NCI-H2107 treated with DMSO at 0.1 percent for 48 hours (cell line): Measurements from ENCODE around the gene CFAP77.

ENCODE experiments used
- DNase-seq: peaks from one replicate; lab custom pipeline; 2025; ENCODE audit not compliant: unreplicated experiment; lab: John Stamatoyannopoulos, UW

CFAP77 gene

DNA sequence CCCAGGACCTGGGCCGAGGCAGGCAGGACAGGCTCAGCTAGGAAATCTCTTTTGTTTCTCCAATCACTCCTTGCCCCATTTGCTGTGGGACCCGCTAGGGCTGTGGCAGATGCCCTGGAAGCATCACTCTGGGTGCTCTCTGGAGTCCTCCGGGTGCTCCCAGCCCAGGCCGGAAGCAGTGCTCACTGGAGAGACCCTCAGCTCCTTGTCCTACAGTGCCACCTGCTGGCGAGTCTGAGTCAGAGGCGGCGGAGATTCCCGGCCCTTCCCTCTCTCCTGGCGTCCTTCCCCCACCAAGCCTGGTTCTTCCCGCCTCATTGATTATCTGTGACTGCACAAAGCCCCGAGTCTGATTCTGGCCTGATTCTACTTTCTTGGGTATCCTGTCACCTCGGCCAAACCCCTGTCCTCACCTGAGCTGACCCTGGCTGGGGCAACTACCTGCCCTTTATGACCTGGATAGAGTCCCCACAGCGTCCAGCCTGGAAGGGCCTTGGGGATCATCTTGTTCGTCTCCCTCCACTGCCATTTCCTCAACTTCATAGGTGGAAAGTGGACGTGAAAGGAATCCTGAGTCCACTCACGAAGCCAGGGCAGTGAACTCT is 165.1 kb downstream of the CFAP77 start:
- peak; percentile 33 for DNase-seq

DNA sequence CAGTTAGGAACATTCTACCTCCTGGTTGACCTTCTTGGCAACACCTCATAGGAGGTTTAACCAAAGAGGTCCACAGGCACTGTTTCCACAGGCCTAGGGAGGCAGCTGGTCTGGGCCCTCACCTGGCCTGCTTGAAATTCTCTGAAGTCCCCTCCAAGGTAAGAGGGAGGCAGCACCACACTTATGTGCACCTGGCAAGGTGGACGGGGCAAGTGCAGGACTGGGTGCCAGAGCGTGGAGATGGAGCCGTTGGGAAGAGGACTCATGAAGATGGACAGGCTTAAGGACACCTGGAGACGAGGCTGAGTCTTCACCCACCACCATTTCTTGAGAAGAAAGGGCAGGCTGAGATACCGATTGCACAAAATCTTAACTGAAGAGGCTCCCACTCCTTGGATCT is 165.8 kb downstream of the CFAP77 start:
- DNase-seq: no peak

DNA sequence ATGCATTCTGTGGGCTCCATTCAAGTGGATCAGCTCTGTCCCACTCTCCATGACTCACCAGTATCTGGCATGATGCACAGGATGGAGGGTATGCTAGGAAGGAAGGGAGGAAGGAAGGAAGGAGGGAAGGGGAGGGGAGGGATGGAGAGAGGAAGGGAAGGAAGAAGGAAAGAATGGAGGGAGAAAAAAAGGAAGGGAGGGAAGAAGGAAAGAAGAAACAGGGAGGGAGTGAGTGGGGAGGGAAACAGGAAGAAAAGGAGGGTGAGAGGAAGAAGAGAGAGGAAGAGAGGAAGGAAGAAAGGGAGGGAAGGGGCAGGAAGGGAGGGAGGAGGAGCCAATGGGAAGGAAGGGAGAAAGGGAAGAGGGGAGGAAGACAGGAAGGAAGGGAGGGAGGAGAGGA is 167.1 kb downstream of the CFAP77 start:
- DNase-seq: no peak

- no peak for DNase-seq
Measured at GRCh38 chr9:132578367-132578932, 168.4 kb downstream of the CFAP77 start.

DNA sequence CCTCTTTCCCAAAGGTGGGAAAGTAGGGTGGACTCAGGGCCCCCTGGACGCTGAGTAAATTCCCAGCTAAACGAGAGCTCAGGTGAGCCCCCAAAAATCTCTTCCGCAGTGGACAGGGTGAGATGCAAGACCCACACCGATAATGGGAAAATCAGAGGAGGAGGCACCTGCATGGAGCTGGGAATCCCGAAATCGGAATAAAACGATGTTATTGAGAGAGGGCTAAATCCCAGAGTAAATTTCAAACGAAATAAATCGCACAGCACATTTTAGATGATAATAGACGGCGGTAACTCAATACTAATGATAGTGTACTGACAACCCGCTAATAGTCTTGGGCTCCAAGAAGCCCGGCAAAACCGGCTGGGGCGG is 169.4 kb downstream of the CFAP77 start:
- no peak for DNase-seq

DNA sequence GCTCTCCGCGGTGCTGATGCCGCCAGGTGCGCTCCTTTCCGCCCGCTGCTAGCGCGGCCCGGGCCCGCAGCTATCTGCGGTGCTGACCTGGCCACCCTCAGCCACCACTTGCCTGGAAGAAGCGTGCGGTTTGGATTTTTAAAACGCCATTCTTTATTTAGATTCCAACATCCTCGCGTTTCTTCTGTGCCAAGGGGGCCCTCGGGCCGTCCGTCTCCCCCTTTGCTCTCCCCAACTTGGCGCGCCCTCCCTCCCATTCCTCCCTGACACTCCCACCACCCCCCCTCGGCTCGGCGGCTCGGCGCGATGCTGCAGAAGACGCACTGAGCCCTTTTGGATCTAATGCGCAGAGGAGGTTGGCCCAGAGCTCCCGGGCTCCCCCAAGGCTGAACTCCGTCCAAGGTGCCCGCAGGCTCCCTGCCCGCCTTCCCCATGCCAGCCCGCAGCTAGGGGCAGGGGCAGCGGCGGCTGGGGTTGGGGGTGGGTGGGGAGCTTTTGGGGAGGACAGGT is 172.3 kb downstream of the CFAP77 start, which contains the start of gene BARHL1:
TSS of gene BARHL1 (plus strand) at position 331 of the 510 bp plus-strand sequence. CDS start 192 bp downstream, outside the sequence.
- no peak for DNase-seq

- no peak for DNase-seq
Measured at GRCh38 chr9:132582786-132583583, 173.0 kb downstream of the CFAP77 start.

DNA sequence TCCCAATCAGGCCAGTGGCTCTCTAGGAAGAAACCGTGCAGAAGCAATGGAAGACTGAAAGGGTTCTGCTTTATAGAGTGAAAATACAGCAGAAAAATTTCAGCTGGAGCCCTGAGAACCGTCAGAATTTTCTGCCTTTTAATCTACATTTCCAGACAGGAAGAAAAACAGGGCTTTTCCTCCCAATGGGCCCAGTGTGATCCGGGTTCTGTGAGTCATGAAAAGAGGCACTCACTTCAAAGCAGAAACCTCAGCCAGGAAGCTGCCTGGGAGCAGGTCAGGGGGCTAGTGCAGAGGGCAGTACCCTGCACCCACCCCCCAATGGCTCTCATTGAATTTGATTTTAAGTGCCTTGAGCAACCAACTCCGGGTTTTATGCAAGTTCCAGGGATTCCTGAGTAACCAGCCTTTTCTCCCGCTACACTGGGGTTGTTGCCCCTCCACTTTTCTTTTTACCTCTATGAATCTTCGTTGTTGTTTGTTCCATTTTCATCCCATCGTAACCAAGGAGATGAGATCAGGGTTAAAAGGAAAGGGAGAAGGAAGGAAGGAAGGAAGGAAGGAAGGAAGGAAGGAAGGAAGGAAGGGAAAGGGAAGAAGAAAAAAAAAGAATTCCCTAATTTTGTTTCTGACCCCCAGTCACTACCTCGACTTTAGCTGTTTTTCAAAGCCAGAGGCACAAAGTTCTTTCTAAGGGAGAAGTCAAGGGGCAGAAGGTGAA is 173.7 kb downstream of the CFAP77 start:
- no peak for DNase-seq

- no peak for DNase-seq
Measured at GRCh38 chr9:132584601-132585560, 174.9 kb downstream of the CFAP77 start.

DNA sequence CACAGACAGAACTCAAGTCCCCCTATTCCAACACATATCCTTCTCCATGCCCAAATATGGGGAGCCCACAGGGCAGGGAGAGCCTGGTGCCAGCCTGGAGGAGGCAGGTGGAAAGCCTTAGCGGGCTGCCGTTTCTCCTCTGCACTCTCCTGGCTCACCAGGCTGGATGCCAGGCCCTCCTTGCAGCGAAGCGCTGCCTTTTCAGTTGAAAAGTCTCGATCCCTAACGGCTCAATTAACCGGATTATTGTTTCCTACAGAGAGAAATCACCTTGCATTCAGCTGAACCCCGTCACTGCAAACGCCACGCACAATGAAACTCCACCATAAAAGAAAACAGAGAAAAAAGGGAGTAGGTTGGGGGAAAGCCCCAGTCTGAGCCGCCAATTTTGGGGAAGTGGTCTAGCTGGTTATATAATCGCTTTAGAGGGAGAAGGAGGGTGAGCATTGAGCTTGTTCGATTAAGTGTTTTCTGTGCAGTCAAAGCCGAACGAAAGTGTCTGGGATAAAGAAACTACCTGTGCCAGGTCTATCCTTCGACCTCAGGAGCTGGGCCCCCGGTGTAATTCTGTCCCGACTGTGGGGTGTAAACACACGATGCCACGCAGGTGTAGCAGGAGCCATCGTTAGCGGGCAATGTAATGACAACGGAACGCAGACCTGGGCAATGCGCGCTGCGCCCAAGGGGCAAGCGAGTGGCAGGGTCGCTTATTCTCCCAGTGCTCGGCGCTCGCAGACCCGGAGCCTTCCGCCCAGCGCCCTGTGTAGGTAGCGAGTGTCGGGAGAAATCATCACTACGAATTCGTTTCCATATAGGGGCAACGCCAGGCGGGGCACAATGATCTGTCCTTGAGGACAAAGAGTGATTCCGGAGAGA is 176.2 kb downstream of the CFAP77 start:
- DNase-seq: no peak

GRCh38 chr9:132586830-132587591 is 177.0 kb downstream of the CFAP77 start:
- no peak for DNase-seq

- no peak for DNase-seq
Measured at GRCh38 chr9:132587592-132587955, 177.6 kb downstream of the CFAP77 start.

DNA sequence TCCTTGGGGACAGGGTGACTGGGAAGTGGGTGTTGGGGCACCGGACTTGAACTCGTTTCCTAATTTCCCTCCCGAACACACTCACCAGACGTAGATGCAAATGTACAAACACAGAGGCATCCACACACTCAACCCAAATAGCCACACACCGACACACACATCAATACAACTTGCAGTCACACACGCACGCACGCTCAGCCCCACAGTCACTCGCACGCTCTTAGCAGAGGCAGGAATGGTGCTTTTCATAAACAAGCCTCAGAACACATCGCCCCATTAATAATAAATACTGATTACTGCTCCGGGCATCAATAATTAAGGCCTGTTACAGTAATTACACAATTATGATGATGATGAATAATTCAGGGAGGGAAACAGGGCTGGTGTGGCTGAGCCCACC is 178.1 kb downstream of the CFAP77 start:
- no peak for DNase-seq

- no peak for DNase-seq
Measured at GRCh38 chr9:132588501-132589147, 178.6 kb downstream of the CFAP77 start.

DNA sequence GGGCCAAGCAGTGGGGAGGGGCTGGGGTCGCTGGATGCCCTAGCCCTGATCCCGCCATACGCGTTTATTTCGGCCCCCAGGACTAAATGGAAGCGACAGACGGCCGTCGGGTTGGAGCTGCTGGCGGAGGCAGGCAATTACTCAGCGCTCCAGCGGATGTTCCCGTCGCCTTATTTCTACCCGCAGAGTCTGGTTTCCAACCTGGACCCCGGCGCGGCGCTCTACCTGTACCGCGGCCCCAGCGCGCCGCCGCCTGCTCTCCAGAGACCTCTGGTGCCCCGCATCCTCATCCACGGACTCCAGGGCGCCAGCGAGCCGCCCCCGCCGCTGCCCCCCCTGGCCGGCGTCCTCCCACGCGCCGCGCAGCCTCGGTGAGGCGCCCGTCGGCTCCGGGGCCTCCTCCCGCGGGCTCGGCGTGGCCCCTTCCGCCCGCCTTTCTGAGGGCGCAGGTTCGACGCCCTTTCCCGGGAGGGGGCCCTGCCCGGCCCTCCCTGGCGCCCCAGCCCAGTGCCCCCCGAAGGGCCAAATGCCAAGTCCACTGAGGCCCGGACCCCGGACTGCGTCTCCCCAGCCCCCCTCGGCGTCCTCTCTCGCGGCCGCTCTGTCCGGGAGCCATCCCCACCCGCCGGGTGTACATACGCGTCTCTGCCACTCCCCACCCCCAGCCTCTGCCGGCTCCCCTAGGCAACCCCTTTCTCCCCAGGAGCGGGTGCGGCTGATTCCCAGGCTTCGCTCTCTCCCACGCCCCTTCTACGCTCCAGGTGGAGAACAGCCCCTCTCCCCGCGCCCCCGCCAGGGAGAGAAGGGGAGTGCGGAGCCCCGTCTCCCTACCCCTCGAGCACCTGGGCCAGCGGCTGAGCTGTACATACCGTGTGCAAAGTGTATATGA is 179.4 kb downstream of the CFAP77 start:
- DNase-seq: no peak

- DNase-seq: no peak
Measured at GRCh38 chr9:132590037-132590317, 180.0 kb downstream of the CFAP77 start.
